HepG2 (cell line): ENCODE data around the gene TRIM27. TPM values are rescaled to one million over a fixed set of nuclear protein-coding genes. Genes with fewer than 3 reads are reported as not detected.

ENCODE experiments used
- ATAC-seq: fragments of 200-7000 bp; cut with Tn5 transposase; 3 replicates; pipeline ENCODE4 v1.9.1; 2020; ENCODE audit warnings: mild to moderate bottlenecking, moderate library complexity
- BruUV-seq: library from RNA; stranded (reverse); fragments of 400-500 nt; replicated peaks from 2 replicates; lab custom pipeline; 2021; lab: Mats Ljungman, UMichigan
- CTCF ChIA-PET: fragments of 300-600 bp; formaldehyde crosslinking; extraction: SDS; loops from one replicate; lab custom pipeline; 2021; ENCODE audit warnings: low total read pairs, inconsistent platforms, low intra/inter-chr PET ratio; lab: Yijun Ruan, JAX
- POLR2A ChIA-PET: fragments of 350-600 bp; sonication (Branson Sonifier 250); formaldehyde crosslinking; loops from one replicate; lab custom pipeline; 2020; ENCODE audit warnings: antibody characterized with exemption, inconsistent platforms; lab: Yijun Ruan, JAX
- DNase-seq: peaks from one replicate; pipeline ENCODE4 v3.0.0-alpha.2; 2015; ENCODE audit warnings: low spot score
- FAIRE-seq: peaks from 3 replicates; lab custom pipeline; 2011; peaks lifted over from hg19 to GRCh38; lab: Jason Lieb, UNC
- H2AFZ ChIP-seq: one replicate; pipeline ENCODE4 v1.6.1; 2011; ENCODE audit warnings: low read length, inconsistent platforms
- H3K27ac ChIP-seq: fragments of 300-600 bp; 3 replicates; pipeline ENCODE4 v1.8.0; 2011; ENCODE audit warnings: mixed run types, mild to moderate bottlenecking, mixed read lengths, low read length, inconsistent platforms; ENCODE audit not compliant: insufficient read depth; ENCODE audit errors: extremely low read length
- H3K27me3 ChIP-seq, 2 experiments: fragments of 200-600 bp in 1 of 2; 2 replicates in 1 of 2; 3 replicates in 1 of 2; pipeline versions ENCODE4 v1.6.0 to v1.8.0; 2011; ENCODE audit warnings: low read length in 2 of 2, mild to moderate bottlenecking in 2 of 2, moderate library complexity in 2 of 2, inconsistent platforms in 1 of 2; ENCODE audit not compliant: insufficient read depth in 2 of 2, control insufficient read depth in 1 of 2
- H3K36me3 ChIP-seq, 2 experiments: fragments of 200-600 bp in 1 of 2; replicated peaks in 1 of 2; 2 replicates in 1 of 2; 3 replicates in 1 of 2; pipeline versions ENCODE4 v1.5.1 to v1.8.0; 2011; ENCODE audit warnings: low read length in 2 of 2, inconsistent platforms in 1 of 2; ENCODE audit not compliant: insufficient read depth in 2 of 2, control insufficient read depth in 1 of 2
- H3K4me1 ChIP-seq: 2 replicates; pipeline ENCODE4 v1.5.1; 2012; ENCODE audit warnings: low read length, inconsistent platforms; ENCODE audit not compliant: insufficient read depth
- H3K4me2 ChIP-seq: 2 replicates; pipeline ENCODE4 v1.6.0; 2011; ENCODE audit warnings: low read depth, low read length, inconsistent platforms
- H3K4me3 ChIP-seq, 3 experiments: fragments of 200-600 bp in 1 of 3; sonication (generic), shearing (Covaris generic) in 1 of 3; replicated peaks in 1 of 3; 2 replicates each; pipeline ENCODE4 v1.5.1; 2011 to 2016; ENCODE audit warnings: low read length in 3 of 3, inconsistent platforms in 2 of 3, low read depth in 2 of 3, mild to moderate bottlenecking in 2 of 3, control low read depth in 1 of 3, mixed read lengths in 1 of 3; ENCODE audit not compliant: insufficient read depth in 1 of 3
- H3K79me2 ChIP-seq: one replicate; pipeline ENCODE4 v1.6.1; 2011; ENCODE audit warnings: low read length, inconsistent platforms; ENCODE audit not compliant: insufficient read depth
- H3K9ac ChIP-seq: 2 replicates; pipeline ENCODE4 v1.6.0; 2011; ENCODE audit warnings: mild to moderate bottlenecking, low read depth, low read length, inconsistent platforms; ENCODE audit not compliant: insufficient read depth
- H3K9me3 ChIP-seq: 2 replicates; pipeline ENCODE4 v1.5.1; 2012; ENCODE audit warnings: mild to moderate bottlenecking, low read length
- H4K20me1 ChIP-seq: 2 replicates; pipeline ENCODE4 v1.6.0; 2011; ENCODE audit warnings: inconsistent platforms, mild to moderate bottlenecking, low read length, moderate library complexity; ENCODE audit not compliant: insufficient read depth
- GATAD2A ChIP-seq: IDR thresholded peaks from 2 replicates; pipeline ENCODE4 v1.6.1; 2016
- MTF1 ChIP-seq: sonication (generic); formaldehyde crosslinking; IDR thresholded peaks from 2 replicates; pipeline ENCODE4 v1.5.0; 2020; ENCODE audit warnings: missing genetic modification reagents
- NFE2 ChIP-seq: sonication (generic); formaldehyde crosslinking; IDR thresholded peaks from 2 replicates; pipeline ENCODE4 v1.4.0; 2020; ENCODE audit warnings: missing genetic modification reagents
- ZBTB33 ChIP-seq: sonication (generic); formaldehyde crosslinking; IDR thresholded peaks from 2 replicates; pipeline ENCODE4 v1.4.0; 2020; ENCODE audit warnings: missing genetic modification reagents
- ZNF616 ChIP-seq: sonication (generic); formaldehyde crosslinking; IDR thresholded peaks from 2 replicates; pipeline ENCODE4 v1.5.0; 2020; ENCODE audit warnings: low read depth, mild to moderate bottlenecking, missing genetic modification reagents
- WGBS: methylation state at CpG from one replicate; pipeline ENCODE4 v1.1.6; 2017; ENCODE audit warnings: low lambda C conversion rate; 5-methylcytosine and 5-hydroxymethylcytosine counted together
- in situ Hi-C: cut with HindIII; loops from 2 replicates; pipeline ENCODE4 v1.10.0; 2017; ENCODE audit warnings: low pct_unique_long_range_greater_than_20kb; ENCODE audit not compliant: extremely low pct_ligation_motif_present
- intact Hi-C: fragments of 100-400 bp; cut with micrococcal nuclease; formaldehyde crosslinking; loops from one replicate; pipeline ENCODE4 v1.10.0; 2022; ENCODE audit not compliant: unreplicated experiment
- polyA plus RNA-seq, 8 experiments: library from polyadenylated mRNA; depleted of rRNA in 3 of 8; stranded (reverse) in 7 of 8; unstranded in 1 of 8; fragments of >200 nt; fragmentation: Illumina TruSeq in 4 of 8; extraction: Trizol in 4 of 8; gene quantifications; 2 replicates each; pipeline versions ENCODE4 v1.2.1 to v1.2.3, GENCODE V29; 2011 to 2016; ENCODE audit warnings: low read depth in 4 of 8, missing spikeins in 1 of 8, mixed read lengths in 1 of 8; ENCODE audit not compliant: insufficient read depth in 1 of 8
- total RNA-seq, 5 experiments: library from RNA; depleted of rRNA; stranded (reverse); fragments of >200 nt; fragmentation: Illumina TruSeq; extraction: Trizol; gene quantifications; 2 replicates each; pipeline ENCODE4 v1.2.3, GENCODE V29; 2016; ENCODE audit warnings: low read depth in 1 of 5
- TF ChIP-seq, protein P1 (sequence below): IDR thresholded peaks from 2 replicates; pipeline ENCODE4 v1.4.0; 2020; ENCODE audit warnings: mild to moderate bottlenecking, missing genetic modification reagents

The TRIM27 gene
- total and polyA plus RNA-seq, 2 of the 13 experiments (the other 11 are each of a cell fraction or from before 2014, with no cell fraction given): 88.6 to 112 TPM

GRCh38 chr6:28906669-28907068 lies 17.1 kb downstream of the TRIM27 start:
- in situ Hi-C loops (no loop called here), intact Hi-C loops (no loop called here)
- Histone ChIP-seq H4K20me1 (no peaks in the 10 kb centered on the region), H3K27ac (no peak overlapping the region), H3K4me2 (no peak overlapping the region), H2AFZ (no peak overlapping the region), H3K27me3 (no peaks in the 10 kb centered on the region), H3K4me1 (no peaks in the 10 kb centered on the region)
- FAIRE-seq (no peak), ATAC-seq (no peak; the same call in 1 of the 3 replicates)
- no TSS peak for BruUV-seq
- CTCF ChIA-PET: no interaction called here
- 94% methylated on average over 4 of the region's 4 CpGs for WGBS
- TF ChIP-seq NFE2 (CRISPR knock-in tag) (no peak), GATAD2A (no peak), MTF1 (no peak), ZNF616 (CRISPR knock-in tag) (no peak), ZBTB33 (no peak)
- TF ChIP-seq, protein P1, sequence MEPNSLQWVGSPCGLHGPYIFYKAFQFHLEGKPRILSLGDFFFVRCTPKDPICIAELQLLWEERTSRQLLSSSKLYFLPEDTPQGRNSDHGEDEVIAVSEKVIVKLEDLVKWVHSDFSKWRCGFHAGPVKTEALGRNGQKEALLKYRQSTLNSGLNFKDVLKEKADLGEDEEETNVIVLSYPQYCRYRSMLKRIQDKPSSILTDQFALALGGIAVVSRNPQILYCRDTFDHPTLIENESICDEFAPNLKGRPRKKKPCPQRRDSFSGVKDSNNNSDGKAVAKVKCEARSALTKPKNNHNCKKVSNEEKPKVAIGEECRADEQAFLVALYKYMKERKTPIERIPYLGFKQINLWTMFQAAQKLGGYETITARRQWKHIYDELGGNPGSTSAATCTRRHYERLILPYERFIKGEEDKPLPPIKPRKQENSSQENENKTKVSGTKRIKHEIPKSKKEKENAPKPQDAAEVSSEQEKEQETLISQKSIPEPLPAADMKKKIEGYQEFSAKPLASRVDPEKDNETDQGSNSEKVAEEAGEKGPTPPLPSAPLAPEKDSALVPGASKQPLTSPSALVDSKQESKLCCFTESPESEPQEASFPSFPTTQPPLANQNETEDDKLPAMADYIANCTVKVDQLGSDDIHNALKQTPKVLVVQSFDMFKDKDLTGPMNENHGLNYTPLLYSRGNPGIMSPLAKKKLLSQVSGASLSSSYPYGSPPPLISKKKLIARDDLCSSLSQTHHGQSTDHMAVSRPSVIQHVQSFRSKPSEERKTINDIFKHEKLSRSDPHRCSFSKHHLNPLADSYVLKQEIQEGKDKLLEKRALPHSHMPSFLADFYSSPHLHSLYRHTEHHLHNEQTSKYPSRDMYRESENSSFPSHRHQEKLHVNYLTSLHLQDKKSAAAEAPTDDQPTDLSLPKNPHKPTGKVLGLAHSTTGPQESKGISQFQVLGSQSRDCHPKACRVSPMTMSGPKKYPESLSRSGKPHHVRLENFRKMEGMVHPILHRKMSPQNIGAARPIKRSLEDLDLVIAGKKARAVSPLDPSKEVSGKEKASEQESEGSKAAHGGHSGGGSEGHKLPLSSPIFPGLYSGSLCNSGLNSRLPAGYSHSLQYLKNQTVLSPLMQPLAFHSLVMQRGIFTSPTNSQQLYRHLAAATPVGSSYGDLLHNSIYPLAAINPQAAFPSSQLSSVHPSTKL (CRISPR knock-in tag): no peak
- TF ChIP-seq, all 625 proteins: peak for 0
- peaks cover 47 to 93% of the 10 kb centered on the region in 2 experiments for H3K36me3 ChIP-seq
- H3K9me3 ChIP-seq: no peaks in the 10 kb centered on the region
- no peak overlapping the region for H3K9ac ChIP-seq
- DNase-seq: no peak
- no peaks in the 10 kb centered on the region for H3K79me2 ChIP-seq
- no peak overlapping the region for H3K4me3 ChIP-seq
- POLR2A ChIA-PET: interaction anchor here (1.9 to 2.6 kb wide), 3 partner anchors 8 to 16 kb away, joined by 4 to 21 read pairs (median 4); partner anchors contain the start of gene TRIM27
